Neuron (in vitro differentiated cells): ENCODE data around the gene BAZ2A.

ENCODE experiments used
- H2AFZ ChIP-seq: one replicate; pipeline ENCODE4 v1.6.1; 2013; ENCODE audit warnings: low read depth, mild to moderate bottlenecking, inconsistent platforms, low read length, moderate library complexity
- H3K27me3 ChIP-seq: one replicate; pipeline ENCODE4 v1.6.1; 2013; ENCODE audit warnings: low read length; ENCODE audit not compliant: insufficient read depth
- H3K36me3 ChIP-seq: one replicate; pipeline ENCODE4 v1.6.1; 2013; ENCODE audit warnings: low read length; ENCODE audit not compliant: insufficient read depth
- H3K4me1 ChIP-seq: one replicate; pipeline ENCODE4 v1.6.1; 2013; ENCODE audit warnings: low read length; ENCODE audit not compliant: insufficient read depth
- H3K4me3 ChIP-seq: 2 replicates; pipeline ENCODE4 v1.5.1; 2013; ENCODE audit warnings: mild to moderate bottlenecking, low read length, moderate library complexity
- H3K9me3 ChIP-seq: one replicate; pipeline ENCODE4 v1.6.1; 2013; ENCODE audit warnings: low read length

Gene BAZ2A

GRCh38 chr12:56632701-56633467 lies 2.8 kb upstream of the BAZ2A start:
- Histone ChIP-seq H3K9me3 (no peaks in the 10 kb centered on the region), H3K36me3 (peaks cover 3% of the 10 kb centered on the region), H3K27me3 (no peaks in the 10 kb centered on the region), H3K4me3 (peak overlapping the region; percentile 2), H3K4me1 (peaks cover 64% of the 10 kb centered on the region), H2AFZ (no peak overlapping the region)

GRCh38 chr12:56631790-56632700 lies 1.9 kb upstream of the BAZ2A start:
- Histone ChIP-seq H3K4me3 (peak overlapping the region; percentile 2), H3K4me1 (peaks cover 56% of the 10 kb centered on the region), H3K9me3 (no peaks in the 10 kb centered on the region), H2AFZ (no peak overlapping the region), H3K36me3 (peaks cover under 1% of the 10 kb centered on the region), H3K27me3 (no peaks in the 10 kb centered on the region)

GRCh38 chr12:56629459-56630179 lies 507 bp downstream of the BAZ2A start:
- Histone ChIP-seq H3K4me1 (peaks cover 42% of the 10 kb centered on the region), H3K27me3 (no peaks in the 10 kb centered on the region), H2AFZ (peak overlapping the region; percentile 77), H3K36me3 (peaks cover 6% of the 10 kb centered on the region), H3K9me3 (no peaks in the 10 kb centered on the region), H3K4me3 (peak overlapping the region; percentile 88)

GRCh38 chr12:56628671-56629458 lies 1.3 kb downstream of the BAZ2A start:
- H3K9me3 ChIP-seq = no peaks in the 10 kb centered on the region
- H3K36me3 ChIP-seq = peaks cover 6% of the 10 kb centered on the region
- peaks cover 37% of the 10 kb centered on the region for H3K4me1 ChIP-seq
- H3K27me3 ChIP-seq = no peaks in the 10 kb centered on the region
- H2AFZ ChIP-seq = peak overlapping the region; percentile 77
- peak overlapping the region; percentile 88 for H3K4me3 ChIP-seq

- Histone ChIP-seq H2AFZ (no peak overlapping the region), H3K4me3 (no peak overlapping the region), H3K9me3 (no peaks in the 10 kb centered on the region), H3K4me1 (peaks cover 15% of the 10 kb centered on the region), H3K36me3 (peaks cover 15% of the 10 kb centered on the region), H3K27me3 (no peaks in the 10 kb centered on the region)
Measured at GRCh38 chr12:56626701-56627100, 3.4 kb downstream of the BAZ2A start.

GRCh38 chr12:56622535-56622934 lies 7.6 kb downstream of the BAZ2A start:
- peaks cover 36% of the 10 kb centered on the region for H3K36me3 ChIP-seq
- no peak overlapping the region for H2AFZ ChIP-seq

GRCh38 chr12:56616925-56617324 lies 13.2 kb downstream of the BAZ2A start:
- H3K4me3 ChIP-seq = no peak overlapping the region
- no peak overlapping the region for H2AFZ ChIP-seq
- no peaks in the 10 kb centered on the region for H3K27me3 ChIP-seq
- H3K9me3 ChIP-seq = no peaks in the 10 kb centered on the region
- peaks cover 74% of the 10 kb centered on the region for H3K36me3 ChIP-seq
- no peaks in the 10 kb centered on the region for H3K4me1 ChIP-seq

More at GRCh38 chr12:56622535-56622934, 7.6 kb downstream of the BAZ2A start:
- Histone ChIP-seq H3K4me3 (no peak overlapping the region), H3K27me3 (no peaks in the 10 kb centered on the region), H3K4me1 (no peaks in the 10 kb centered on the region), H3K9me3 (no peaks in the 10 kb centered on the region)

GRCh38 chr12:56616244-56616643 lies 13.9 kb downstream of the BAZ2A start:
- Histone ChIP-seq H3K9me3 (no peaks in the 10 kb centered on the region), H3K4me3 (no peak overlapping the region), H3K27me3 (no peaks in the 10 kb centered on the region), H3K36me3 (peaks cover 77% of the 10 kb centered on the region), H3K4me1 (no peaks in the 10 kb centered on the region), H2AFZ (no peak overlapping the region)

- H3K36me3 ChIP-seq = peaks cover 81% of the 10 kb centered on the region
- no peak overlapping the region for H3K4me3 ChIP-seq
- H3K4me1 ChIP-seq = no peaks in the 10 kb centered on the region
- no peaks in the 10 kb centered on the region for H3K27me3 ChIP-seq
- H3K9me3 ChIP-seq = no peaks in the 10 kb centered on the region
- no peak overlapping the region for H2AFZ ChIP-seq
Measured at GRCh38 chr12:56614627-56615026, 15.5 kb downstream of the BAZ2A start.

- Histone ChIP-seq H2AFZ (no peak overlapping the region), H3K27me3 (no peaks in the 10 kb centered on the region), H3K36me3 (peaks cover 85% of the 10 kb centered on the region), H3K4me1 (no peaks in the 10 kb centered on the region), H3K9me3 (no peaks in the 10 kb centered on the region), H3K4me3 (no peak overlapping the region)
Measured at GRCh38 chr12:56604355-56604754, 25.8 kb downstream of the BAZ2A start.

GRCh38 chr12:56602239-56602638 lies 27.9 kb downstream of the BAZ2A start:
- Histone ChIP-seq H3K27me3 (no peaks in the 10 kb centered on the region), H3K36me3 (peaks cover 96% of the 10 kb centered on the region), H3K4me3 (no peak overlapping the region), H3K4me1 (no peaks in the 10 kb centered on the region), H3K9me3 (no peaks in the 10 kb centered on the region), H2AFZ (no peak overlapping the region)

- Histone ChIP-seq H3K36me3 (peaks cover 96% of the 10 kb centered on the region), H3K27me3 (no peaks in the 10 kb centered on the region), H3K4me1 (no peaks in the 10 kb centered on the region), H2AFZ (no peak overlapping the region), H3K4me3 (no peak overlapping the region), H3K9me3 (no peaks in the 10 kb centered on the region)
Measured at GRCh38 chr12:56601503-56601902, 28.6 kb downstream of the BAZ2A start.
